ENCODE data around the gene SLC2A1. TPM values are rescaled to one million over a fixed set of nuclear protein-coding genes. Genes with fewer than 3 reads are reported as not detected.

SLC2A1 gene
- total RNA-seq, 2 donors from 2014 or later, result 13.0 to 17.7 TPM

DNA sequence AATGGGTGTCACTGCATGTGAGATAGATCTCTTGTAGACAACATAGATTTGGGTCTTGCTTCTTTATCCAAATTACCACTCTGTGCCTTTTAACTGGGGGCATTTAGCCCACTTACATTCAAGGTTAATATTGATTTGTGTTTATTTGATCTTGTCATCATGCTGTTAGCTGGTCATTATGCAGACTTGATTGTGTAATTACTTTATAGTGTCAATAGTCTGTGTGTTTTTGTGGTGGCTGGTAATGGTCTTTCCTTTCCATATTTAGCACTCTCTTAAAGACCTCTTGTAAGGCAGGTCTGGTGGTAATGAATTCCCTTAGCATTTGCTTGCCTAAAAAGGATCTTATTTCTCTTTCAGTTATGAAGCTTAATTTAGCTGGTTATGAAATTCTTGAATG, 82.7 kb downstream of the SLC2A1 start:
- intact Hi-C loops (cut with DNase I), result no loop called here
- no peak for DNase-seq (ENCODE audit: low spot score)

Other genes with a start within 250 kb of the SLC2A1 start
- gene CLDN19, start 218.6 kb downstream of the SLC2A1 start, total RNA-seq, result not detected
- 10 to 100 TPM; 28.4 to 45.0 TPM for gene P3H1, start 191.8 kb downstream of the SLC2A1 start, total RNA-seq
- gene C1orf50, start 191.6 kb downstream of the SLC2A1 start, total RNA-seq, result 1 to 10 TPM; 6.0 to 6.5 TPM
- not detected for gene TMEM269, start 173.9 kb downstream of the SLC2A1 start, total RNA-seq
- 1 to 10 TPM; 6.9 to 7.3 TPM for gene ERMAP, start 141.7 kb downstream of the SLC2A1 start, total RNA-seq
- 10 to 100 TPM; 14.3 to 16.0 TPM for gene SVBP, start 141.5 kb downstream of the SLC2A1 start, total RNA-seq
- 1 to 10 TPM; 4.5 to 5.1 TPM for gene ZNF691, start 112.3 kb downstream of the SLC2A1 start, total RNA-seq
- 10 to 100 TPM; 27.3 to 42.4 TPM for gene EBNA1BP2, start 213.4 kb upstream of the SLC2A1 start, total RNA-seq
- under 1 TPM in 1 of 2 donors, not detected in 1; 0.09 TPM for gene CFAP57, start 213.5 kb upstream of the SLC2A1 start, total RNA-seq

All from posterior vena cava (tissue), 2 donors.